ENCODE results near the gene GAR1.

Gene GAR1

GRCh38 chr4:109864134-109864533, 48.6 kb downstream of the GAR1 start:
- no peak for DNase-seq (ENCODE audit: low read depth)
- H3K4me3 ChIP-seq (ENCODE audit: low read depth, low read length) = no peak overlapping the region
- TF ChIP-seq MYC (IDR thresholded peaks at IDR 0.05; ENCODE audit: low read depth, low read length) (no peak), MAX (IDR thresholded peaks at IDR 0.05; ENCODE audit: low read depth, low read length) (no peak), CTCF (IDR thresholded peaks at IDR 0.05; ENCODE audit: low read depth, low read length) (no peak), POLR2A (IDR thresholded peaks at IDR 0.05; ENCODE audit: extremely low read depth, insufficient read length) (no peak)

- no peak overlapping the region for H3K4me3 ChIP-seq (ENCODE audit: low read depth, low read length)
- TF ChIP-seq MYC (IDR thresholded peaks at IDR 0.05; ENCODE audit: low read depth, low read length) (no peak), POLR2A (IDR thresholded peaks at IDR 0.05; ENCODE audit: extremely low read depth, insufficient read length) (no peak), CTCF (IDR thresholded peaks at IDR 0.05; ENCODE audit: low read depth, low read length) (no peak), MAX (IDR thresholded peaks at IDR 0.05; ENCODE audit: low read depth, low read length) (no peak)
- DNase-seq (ENCODE audit: low read depth) = no peak
Observed at GRCh38 chr4:109870061-109870460, 54.5 kb downstream of the GAR1 start.

- H3K4me3 ChIP-seq (ENCODE audit: low read depth, low read length) = no peak overlapping the region
- TF ChIP-seq MAX (IDR thresholded peaks at IDR 0.05; ENCODE audit: low read depth, low read length) (no peak), POLR2A (IDR thresholded peaks at IDR 0.05; ENCODE audit: extremely low read depth, insufficient read length) (no peak), MYC (IDR thresholded peaks at IDR 0.05; ENCODE audit: low read depth, low read length) (no peak), CTCF (IDR thresholded peaks at IDR 0.05; ENCODE audit: low read depth, low read length) (no peak)
- no peak for DNase-seq (ENCODE audit: low read depth)
Observed at GRCh38 chr4:109872065-109872464, 56.5 kb downstream of the GAR1 start.

- DNase-seq (ENCODE audit: low read depth) = no peak
- TF ChIP-seq MAX (IDR thresholded peaks at IDR 0.05; ENCODE audit: low read depth, low read length) = no peak
- TF ChIP-seq MYC (IDR thresholded peaks at IDR 0.05; ENCODE audit: low read depth, low read length) = no peak
- no peak for TF ChIP-seq POLR2A (IDR thresholded peaks at IDR 0.05; ENCODE audit: extremely low read depth, insufficient read length)
- TF ChIP-seq CTCF (IDR thresholded peaks at IDR 0.05; ENCODE audit: low read depth, low read length) = no peak
- H3K4me3 ChIP-seq (ENCODE audit: low read depth, low read length) = no peak overlapping the region
Observed at GRCh38 chr4:109872950-109873656, 57.5 kb downstream of the GAR1 start.

GRCh38 chr4:109873791-109874514, 58.4 kb downstream of the GAR1 start:
- no peak for DNase-seq (ENCODE audit: low read depth)
- no peak overlapping the region for H3K4me3 ChIP-seq (ENCODE audit: low read depth, low read length)
- TF ChIP-seq MAX (IDR thresholded peaks at IDR 0.05; ENCODE audit: low read depth, low read length) (no peak), MYC (IDR thresholded peaks at IDR 0.05; ENCODE audit: low read depth, low read length) (no peak), POLR2A (IDR thresholded peaks at IDR 0.05; ENCODE audit: extremely low read depth, insufficient read length) (no peak), CTCF (IDR thresholded peaks at IDR 0.05; ENCODE audit: low read depth, low read length) (no peak)

All from NB4 (cell line).